GM12878 (cell line): ENCODE data around the gene HIPK4. TPM values are rescaled to one million over a fixed set of nuclear protein-coding genes. Genes with fewer than 3 reads are reported as not detected.

Experiments
- BMI1 ChIP-seq: fragments of 450-650 bp; IDR thresholded peaks from 2 replicates; pipeline ENCODE4 v1.6.1; 2016; ENCODE audit warnings: mild to moderate bottlenecking, moderate library complexity, borderline replicate concordance
- BRCA1 ChIP-seq: IDR thresholded peaks from 2 replicates; pipeline ENCODE4 v1.6.1; 2011; ENCODE audit warnings: low read depth, low read length, improper control_type of control experiment
- CBFB ChIP-seq: IDR thresholded peaks from 2 replicates; pipeline ENCODE4 v1.6.1; 2016; ENCODE audit warnings: antibody characterized with exemption, low read depth
- CBX5 ChIP-seq: sonication (generic); IDR thresholded peaks from 2 replicates; pipeline ENCODE4 v1.6.1; 2016; ENCODE audit warnings: low read depth, moderate library complexity, mild to moderate bottlenecking, inconsistent platforms
- CHD4 ChIP-seq: fragments of 200-600 bp; sonication (generic); IDR thresholded peaks from 2 replicates; pipeline ENCODE4 v1.6.1; 2016; ENCODE audit warnings: mild to moderate bottlenecking
- E2F4 ChIP-seq: IDR thresholded peaks from 2 replicates; pipeline ENCODE4 v1.6.1; 2012; ENCODE audit warnings: low read depth, low read length, improper control_type of control experiment
- E2F8 ChIP-seq: fragments of 450-650 bp; IDR thresholded peaks from 2 replicates; pipeline ENCODE4 v1.6.1; 2018; ENCODE audit warnings: mild to moderate bottlenecking, low read depth, moderate library complexity; ENCODE audit not compliant: partially characterized antibody
- FOXM1 ChIP-seq: IDR thresholded peaks from 2 replicates; pipeline ENCODE4 v1.6.1; 2012; ENCODE audit warnings: low read depth, mild to moderate bottlenecking, inconsistent platforms, low read length, moderate library complexity
- GATAD2B ChIP-seq: fragments of 450-650 bp; conservative IDR thresholded peaks from 2 replicates; pipeline ENCODE4 v1.6.1; 2017; ENCODE audit warnings: low read depth, mild to moderate bottlenecking, moderate library complexity
- MEF2A ChIP-seq: IDR thresholded peaks from 2 replicates; pipeline ENCODE4 v1.6.1; 2011; ENCODE audit warnings: low read depth, mild to moderate bottlenecking, low read length, moderate library complexity; ENCODE audit not compliant: insufficient read depth
- NFYB ChIP-seq: IDR thresholded peaks from 2 replicates; pipeline ENCODE4 v1.6.1; 2011; ENCODE audit warnings: low read depth, mild to moderate bottlenecking, low read length, improper control_type of control experiment, moderate library complexity; ENCODE audit not compliant: insufficient read depth
- NR2C1 ChIP-seq: fragments of 450-650 bp; IDR thresholded peaks from 2 replicates; pipeline ENCODE4 v1.6.1; 2017; ENCODE audit warnings: antibody characterized with exemption, mild to moderate bottlenecking, moderate library complexity
- NR2C2 ChIP-seq: IDR thresholded peaks from 2 replicates; pipeline ENCODE4 v1.6.1; 2011; ENCODE audit warnings: borderline replicate concordance, low read depth; ENCODE audit not compliant: control insufficient read depth, insufficient read length
- PAX5 ChIP-seq: IDR thresholded peaks from 2 replicates; pipeline ENCODE4 v1.6.1; 2011; ENCODE audit warnings: low read depth, low read length, borderline replicate concordance
- PKNOX1 ChIP-seq: fragments of 450-650 bp; IDR thresholded peaks from 2 replicates; pipeline ENCODE4 v1.6.1; 2016; ENCODE audit warnings: mild to moderate bottlenecking
- SIX5 ChIP-seq: IDR thresholded peaks from 2 replicates; pipeline ENCODE4 v1.6.1; 2011; ENCODE audit warnings: mild to moderate bottlenecking, low read depth, low read length, moderate library complexity; ENCODE audit not compliant: severe bottlenecking
- STAT3 ChIP-seq: IDR thresholded peaks from 2 replicates; pipeline ENCODE4 v1.6.1; 2011; ENCODE audit warnings: low read depth, low read length, improper control_type of control experiment
- ZNF24 ChIP-seq: fragments of 450-650 bp; IDR thresholded peaks from 2 replicates; pipeline ENCODE4 v1.6.1; 2017; ENCODE audit warnings: antibody characterized with exemption, mild to moderate bottlenecking
- polyA plus RNA-seq, 11 experiments: library from polyadenylated mRNA; depleted of rRNA in 4 of 11; unstranded in 6 of 11; stranded (reverse) in 5 of 11; fragments of >200 nt; fragmentation: Nextera tagmentation in 4 of 11; fragmentation: Illumina TruSeq in 1 of 11; extraction: Ambion mirVana in 4 of 11; extraction: Trizol in 1 of 11; gene quantifications; 1 replicate in 1 of 11; 2 replicates in 10 of 11; pipeline versions ENCODE4 v1.2.1 to v1.2.3, GENCODE V29; 2011 to 2016; ENCODE audit warnings: inconsistent platforms in 2 of 11, missing spikeins in 2 of 11, low read depth in 1 of 11
- total RNA-seq, 4 experiments: library from RNA; depleted of rRNA in 3 of 4; stranded (reverse); fragments of >200 nt in 3 of 4; fragmentation: Illumina TruSeq in 1 of 4; extraction: Trizol in 1 of 4; gene quantifications; 2 replicates each; pipeline versions ENCODE4 v1.2.1 to v1.2.3, GENCODE V29; 2013 to 2021
- TF ChIP-seq, protein P1 (sequence below): fragments of 450-650 bp; IDR thresholded peaks from 2 replicates; pipeline ENCODE4 v1.6.1; 2016; ENCODE audit warnings: mild to moderate bottlenecking
- TF ChIP-seq, protein P2 (sequence below), 3 experiments: IDR thresholded peaks in 2 of 3; conservative IDR thresholded peaks in 1 of 3; 2 replicates each; pipeline ENCODE4 v1.5.1; 2011; ENCODE audit warnings: low read depth in 3 of 3, low read length in 3 of 3, mild to moderate bottlenecking in 3 of 3, control low read depth in 2 of 3, moderate library complexity in 2 of 3, inconsistent platforms in 1 of 3, mixed read lengths in 1 of 3; ENCODE audit not compliant: control insufficient read depth in 2 of 3, insufficient read depth in 1 of 3; ENCODE audit errors: extremely low read depth in 1 of 3

HIPK4 gene
- total and polyA plus RNA-seq, 10 of the 15 experiments (the other 5 are each of a cell fraction or from before 2014, with no cell fraction given) = 0.07 to 0.13 (median 0.08) TPM; not detected in 7

- no peak for TF ChIP-seq E2F8
- TF ChIP-seq CBX5 = no peak
- TF ChIP-seq NFYB = no peak
- peak; percentile 92 for TF ChIP-seq GATAD2B
- no peak; the same call in 1 of the 2 replicates for TF ChIP-seq CBFB
- TF ChIP-seq NR2C1 = no peak
- no peak for TF ChIP-seq ZNF24
- TF ChIP-seq BRCA1 = no peak
- TF ChIP-seq MEF2A = 0 out of 2 replicates have a peak, but pooled peaks have one; percentile 7
- no peak for TF ChIP-seq BMI1
- TF ChIP-seq CHD4 = no peak
- peak; percentile 41; the same call in 1 of the 2 replicates for TF ChIP-seq FOXM1
- TF ChIP-seq NR2C2 = no peak
- TF ChIP-seq, protein P1, sequence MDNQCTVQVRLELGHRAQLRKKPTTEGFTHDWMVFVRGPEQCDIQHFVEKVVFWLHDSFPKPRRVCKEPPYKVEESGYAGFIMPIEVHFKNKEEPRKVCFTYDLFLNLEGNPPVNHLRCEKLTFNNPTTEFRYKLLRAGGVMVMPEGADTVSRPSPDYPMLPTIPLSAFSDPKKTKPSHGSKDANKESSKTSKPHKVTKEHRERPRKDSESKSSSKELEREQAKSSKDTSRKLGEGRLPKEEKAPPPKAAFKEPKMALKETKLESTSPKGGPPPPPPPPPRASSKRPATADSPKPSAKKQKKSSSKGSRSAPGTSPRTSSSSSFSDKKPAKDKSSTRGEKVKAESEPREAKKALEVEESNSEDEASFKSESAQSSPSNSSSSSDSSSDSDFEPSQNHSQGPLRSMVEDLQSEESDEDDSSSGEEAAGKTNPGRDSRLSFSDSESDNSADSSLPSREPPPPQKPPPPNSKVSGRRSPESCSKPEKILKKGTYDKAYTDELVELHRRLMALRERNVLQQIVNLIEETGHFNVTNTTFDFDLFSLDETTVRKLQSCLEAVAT = peak; percentile 54; the same call in 1 of the 2 replicates
- TF ChIP-seq, protein P2, sequence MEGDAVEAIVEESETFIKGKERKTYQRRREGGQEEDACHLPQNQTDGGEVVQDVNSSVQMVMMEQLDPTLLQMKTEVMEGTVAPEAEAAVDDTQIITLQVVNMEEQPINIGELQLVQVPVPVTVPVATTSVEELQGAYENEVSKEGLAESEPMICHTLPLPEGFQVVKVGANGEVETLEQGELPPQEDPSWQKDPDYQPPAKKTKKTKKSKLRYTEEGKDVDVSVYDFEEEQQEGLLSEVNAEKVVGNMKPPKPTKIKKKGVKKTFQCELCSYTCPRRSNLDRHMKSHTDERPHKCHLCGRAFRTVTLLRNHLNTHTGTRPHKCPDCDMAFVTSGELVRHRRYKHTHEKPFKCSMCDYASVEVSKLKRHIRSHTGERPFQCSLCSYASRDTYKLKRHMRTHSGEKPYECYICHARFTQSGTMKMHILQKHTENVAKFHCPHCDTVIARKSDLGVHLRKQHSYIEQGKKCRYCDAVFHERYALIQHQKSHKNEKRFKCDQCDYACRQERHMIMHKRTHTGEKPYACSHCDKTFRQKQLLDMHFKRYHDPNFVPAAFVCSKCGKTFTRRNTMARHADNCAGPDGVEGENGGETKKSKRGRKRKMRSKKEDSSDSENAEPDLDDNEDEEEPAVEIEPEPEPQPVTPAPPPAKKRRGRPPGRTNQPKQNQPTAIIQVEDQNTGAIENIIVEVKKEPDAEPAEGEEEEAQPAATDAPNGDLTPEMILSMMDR (IDR thresholded peaks at IDR 0.05 in 2 of 3, conservative IDR thresholded peaks at IDR 0.05 in 1 of 3; ENCODE audit: control insufficient read depth in 2 of 3, extremely low read depth in 1 of 3, insufficient read depth in 1 of 3, low read depth in 3 of 3, low read length in 3 of 3) = peak; percentile 83 to 95 (median 93)
- TF ChIP-seq STAT3 = no peak
- TF ChIP-seq PAX5 = no peak
- no peak for TF ChIP-seq E2F4
- TF ChIP-seq SIX5 = no peak
- TF ChIP-seq PKNOX1 = peak; percentile 66
Measured at GRCh38 chr19:40420766-40421765, 31.1 kb upstream of the HIPK4 start (continued).
